Right kidney (tissue), 1 donor: ENCODE results near the gene KRT32.

ENCODE experiments used
- DNase-seq: peaks from one replicate; pipeline ENCODE4 v3.0.0-alpha.2; 2016

KRT32 gene

DNA sequence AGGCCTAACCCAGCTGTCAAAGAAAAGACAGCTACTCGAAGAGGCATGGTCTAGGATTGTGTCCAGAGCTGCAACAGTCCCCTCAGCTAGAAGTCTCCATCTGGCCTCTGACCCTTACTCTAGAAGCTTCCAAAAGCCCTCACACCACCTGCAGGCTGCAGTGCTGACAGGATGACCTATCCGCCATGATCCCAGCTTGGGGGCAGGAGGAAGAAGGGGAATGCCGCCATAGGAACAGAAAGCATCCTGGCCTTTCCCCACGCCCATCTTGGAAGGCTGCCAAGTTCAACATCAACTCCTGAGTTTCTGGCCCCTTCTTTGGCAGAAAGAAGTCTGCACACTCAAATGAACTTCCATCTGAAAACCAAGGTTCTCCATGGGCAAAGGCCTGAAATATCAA lies 25.6 kb upstream of the KRT32 start:
- no peak for DNase-seq

DNA sequence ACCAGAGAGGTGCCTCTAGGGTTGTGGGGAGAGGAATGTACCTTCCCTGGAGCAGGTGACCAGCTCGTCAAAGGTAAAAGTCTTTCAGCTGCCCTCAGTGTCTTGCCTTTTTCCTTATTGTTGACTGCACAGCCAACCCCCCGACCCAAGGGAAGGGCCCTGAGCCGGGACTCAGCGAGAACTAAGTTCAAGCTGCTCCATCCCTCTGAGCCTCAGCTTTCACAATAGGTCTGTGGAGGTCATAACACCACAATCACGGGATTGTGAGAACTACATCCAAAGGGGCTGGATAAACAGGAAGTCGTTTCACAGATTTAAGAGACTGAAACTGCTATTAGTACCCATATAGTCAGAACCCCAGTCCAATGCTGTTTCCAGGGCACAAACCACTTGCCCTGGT lies 25.2 kb upstream of the KRT32 start:
- DNase-seq = no peak

DNA sequence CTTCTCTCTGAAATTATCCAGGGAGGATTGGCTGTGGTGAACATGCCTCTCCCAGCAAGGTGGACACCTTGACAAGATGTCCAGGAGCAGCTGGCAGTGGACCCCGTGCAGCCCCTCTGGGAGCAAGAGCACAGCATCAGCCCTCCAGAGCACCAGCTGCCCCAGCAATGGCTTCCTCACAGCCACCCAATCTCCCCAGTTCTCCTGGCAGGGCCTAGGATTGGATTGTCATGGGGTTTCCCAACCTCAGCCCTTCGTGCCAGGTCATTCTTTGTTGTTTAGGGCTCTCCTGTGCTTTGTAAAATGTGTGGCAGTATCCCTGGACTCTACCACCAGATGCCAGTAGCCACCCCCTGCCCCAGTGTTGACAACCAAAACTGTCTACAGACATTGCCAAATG lies 24.3 kb upstream of the KRT32 start:
- DNase-seq = no peak

DNA sequence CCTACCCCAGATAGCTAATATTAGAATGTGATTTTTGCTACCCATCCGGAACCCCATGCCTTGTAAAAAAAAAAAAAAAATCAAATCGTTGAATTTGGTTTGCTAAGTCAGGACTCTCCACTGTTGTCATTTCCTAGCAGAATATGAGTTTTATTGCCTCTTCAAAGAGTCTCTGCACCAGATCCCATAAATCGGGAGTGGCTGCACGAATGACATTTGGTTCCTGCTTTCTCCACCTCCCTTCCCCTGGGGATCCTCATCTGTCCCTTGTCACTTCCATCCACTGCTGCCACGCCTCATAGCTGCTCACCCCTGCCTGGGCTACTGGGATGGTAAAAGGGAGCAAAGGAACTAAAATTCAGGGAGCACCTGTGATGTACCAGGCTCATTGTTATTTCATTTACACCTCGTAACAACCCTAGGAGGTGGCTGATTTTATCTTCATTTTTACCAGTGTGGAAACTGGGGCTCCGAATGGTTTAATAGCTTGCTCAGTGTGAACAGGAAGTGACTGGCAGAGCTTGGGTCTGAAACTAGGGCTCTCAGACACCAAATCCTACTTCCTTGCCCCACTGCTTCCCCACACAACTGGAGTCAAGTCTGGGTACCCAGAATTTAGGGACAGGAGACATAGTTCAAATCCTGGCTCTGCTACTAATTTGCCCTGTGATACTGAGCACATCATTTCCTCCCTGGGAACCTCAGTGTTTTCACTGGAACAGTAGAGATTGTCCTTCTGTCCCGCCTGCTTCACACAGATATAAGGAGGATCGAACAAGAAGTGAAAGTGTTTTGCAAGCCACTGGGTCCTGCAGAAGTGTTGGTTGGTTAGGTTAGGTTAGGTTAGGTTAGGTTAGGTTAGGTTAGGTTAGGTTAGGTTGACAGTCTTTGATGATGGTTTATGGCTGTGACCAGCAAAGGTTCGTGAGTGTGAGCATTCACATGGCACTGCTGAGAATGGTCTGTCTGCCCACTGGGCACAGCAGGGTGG lies 23.1 kb upstream of the KRT32 start:
- no peak for DNase-seq

DNA sequence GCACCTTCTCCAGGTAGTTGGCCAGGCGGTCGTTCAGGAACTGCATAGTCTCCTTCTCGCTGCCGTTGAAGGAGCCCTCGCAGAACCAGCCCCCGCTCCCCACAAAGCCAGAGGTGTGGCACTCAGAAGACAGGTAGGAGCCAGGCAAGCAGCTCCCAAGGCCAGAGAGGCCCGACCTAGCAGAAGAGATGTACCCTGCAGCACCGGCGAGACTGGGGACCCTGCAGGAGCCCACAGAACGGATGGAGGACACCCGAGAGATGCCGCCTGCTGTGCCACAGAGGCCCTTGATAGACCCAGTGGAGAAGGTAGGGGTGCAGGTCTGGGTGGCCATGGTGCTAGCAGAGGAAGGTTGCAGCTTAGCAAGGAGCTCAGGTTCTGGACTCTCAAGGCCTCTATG lies 22.3 kb upstream of the KRT32 start, which contains the start of gene KRT36:
TSS of gene KRT36 (minus strand) at position 380 of the 400 bp plus-strand sequence. CDS start at position 334, 46 bp downstream.
- DNase-seq = no peak

DNA sequence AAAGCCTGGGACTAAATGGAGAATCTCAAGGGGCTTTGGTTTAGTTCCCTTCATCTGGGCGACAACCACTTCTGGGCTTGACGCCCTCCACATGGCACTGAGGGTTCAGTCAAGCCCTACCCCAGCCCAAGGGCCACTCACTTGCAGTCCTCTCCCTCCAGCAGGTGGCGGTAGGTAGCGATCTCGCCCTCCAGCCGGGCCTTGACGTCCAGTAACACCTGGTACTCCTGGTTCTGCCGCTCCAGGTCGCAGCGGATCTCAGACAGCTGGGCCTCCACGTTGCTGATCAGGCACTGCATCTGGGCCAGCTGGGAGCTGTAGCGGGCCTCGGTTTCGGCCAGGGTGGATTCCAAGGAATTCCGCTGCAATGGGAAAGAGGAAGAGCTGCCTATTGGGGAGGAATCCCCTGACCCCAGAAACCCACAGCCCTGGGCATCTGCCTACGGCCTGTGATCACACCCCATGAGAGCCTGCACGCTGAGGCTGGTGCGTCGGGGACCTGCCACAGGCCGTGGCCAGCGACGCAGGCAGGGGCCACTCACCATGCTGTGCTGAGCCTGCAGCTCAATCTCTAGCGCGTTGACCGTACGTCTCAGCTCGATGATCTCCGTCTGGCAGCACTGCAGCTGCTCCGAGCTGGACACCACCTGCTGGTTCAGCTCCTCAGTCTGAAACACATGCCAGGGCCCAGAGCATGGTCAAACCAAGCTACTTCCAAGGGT lies 19.8 kb upstream of the KRT32 start:
- DNase-seq = no peak

DNA sequence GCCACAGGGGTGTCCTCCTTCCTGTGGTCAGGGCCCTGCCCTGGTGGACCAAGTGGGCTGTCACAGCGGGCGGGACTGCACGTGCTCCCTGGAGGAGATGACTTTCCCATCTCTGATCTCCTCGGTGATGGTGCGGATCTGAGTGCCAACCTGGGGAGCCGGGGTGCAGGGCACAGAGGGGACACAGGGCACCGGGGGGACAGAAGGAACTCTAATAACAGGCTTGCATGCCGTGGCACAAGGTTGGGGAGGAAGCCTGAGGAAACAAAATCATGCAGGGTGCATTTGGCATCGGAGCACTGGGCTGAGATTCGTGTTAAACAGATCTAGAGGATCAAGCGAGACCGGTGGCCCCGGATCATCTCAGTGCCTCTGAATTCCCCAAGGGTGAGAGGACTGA lies 19.1 kb upstream of the KRT32 start:
- no peak for DNase-seq

DNA sequence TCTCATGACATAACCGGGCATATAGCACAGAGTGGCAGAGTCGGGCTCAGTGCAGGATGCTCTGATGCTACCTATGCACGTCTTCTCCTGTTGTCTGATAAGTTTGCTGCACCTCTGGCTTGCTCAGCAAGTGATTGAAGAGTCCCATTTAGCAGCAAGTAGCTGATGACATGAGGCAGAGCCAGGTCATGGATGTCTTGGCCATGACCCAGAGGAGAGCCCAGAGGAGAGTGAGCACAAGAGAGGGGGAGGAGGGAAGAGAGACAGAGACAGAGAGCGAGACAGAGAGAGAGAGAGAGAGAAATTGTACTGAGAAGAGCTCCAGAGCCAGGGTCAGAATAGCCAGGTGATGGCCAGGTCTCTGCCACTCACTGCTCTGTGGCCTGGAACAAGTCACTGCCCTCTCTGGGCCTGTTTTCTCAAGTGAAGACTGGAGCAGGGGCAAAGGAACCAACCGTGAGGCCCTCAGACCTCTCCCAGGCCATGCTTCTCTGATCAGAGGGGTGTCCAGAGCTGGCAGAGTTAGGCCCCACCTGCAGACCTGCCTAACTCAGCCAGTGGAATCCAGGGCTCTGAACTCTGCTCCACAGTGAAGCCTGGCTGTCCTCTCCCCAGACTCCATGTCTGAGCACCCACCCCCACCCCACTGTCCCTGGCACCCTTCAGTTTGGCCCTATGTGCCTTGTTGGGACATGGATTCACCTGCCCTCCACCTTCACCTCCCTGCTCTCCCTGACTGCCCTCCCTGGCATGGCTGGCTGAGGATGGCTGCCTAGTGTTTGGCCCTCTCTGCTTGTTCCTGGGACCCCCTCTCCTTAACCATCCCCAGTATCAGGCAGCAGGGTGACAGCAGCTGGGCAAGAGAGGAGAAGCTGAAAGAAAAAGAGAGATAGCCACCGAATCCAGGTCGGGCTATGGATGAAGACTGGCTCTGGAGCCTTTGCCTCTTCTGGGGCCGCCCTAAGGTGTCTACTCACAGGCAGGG lies 18.0 kb upstream of the KRT32 start:
- DNase-seq = no peak

DNA sequence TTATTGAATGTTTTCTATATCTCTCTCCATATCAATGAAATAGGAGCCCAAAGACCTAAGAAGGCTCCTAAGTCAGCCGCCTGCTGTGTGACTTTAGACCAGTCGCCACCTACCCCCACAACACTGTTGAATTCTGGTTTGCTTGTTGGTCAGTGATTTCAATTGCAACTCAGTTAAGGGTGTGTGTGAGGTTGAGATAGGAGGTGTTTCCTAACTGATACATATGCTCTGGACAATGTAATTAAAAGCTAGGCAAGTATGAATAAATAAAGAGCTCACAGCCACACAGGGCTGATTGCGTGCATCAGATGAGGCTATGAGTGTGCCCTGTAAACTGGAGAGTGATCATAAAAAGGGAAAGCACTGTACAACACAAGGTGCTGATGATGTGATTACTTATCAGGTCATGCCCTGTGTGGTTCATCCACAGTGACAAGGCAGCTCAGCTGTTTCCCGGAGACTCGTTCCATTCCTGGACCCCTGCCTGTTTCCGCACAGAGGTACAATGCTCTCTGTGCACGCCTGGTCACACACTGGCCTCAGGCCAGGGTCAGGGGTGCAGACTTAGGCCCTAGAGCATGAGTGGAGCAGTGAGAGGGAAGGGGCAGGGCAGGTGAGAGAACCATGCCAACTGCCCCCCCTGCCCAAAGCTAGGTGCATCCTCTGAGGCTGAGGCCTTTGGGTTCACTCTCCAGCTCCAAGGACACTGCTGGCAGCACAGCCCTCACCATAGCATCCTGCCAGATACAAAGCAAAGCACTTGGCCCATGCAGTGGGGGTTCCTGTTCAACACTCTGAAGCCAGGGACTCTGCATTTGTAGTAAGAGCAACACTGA lies 17.0 kb upstream of the KRT32 start:
- DNase-seq = no peak

DNA sequence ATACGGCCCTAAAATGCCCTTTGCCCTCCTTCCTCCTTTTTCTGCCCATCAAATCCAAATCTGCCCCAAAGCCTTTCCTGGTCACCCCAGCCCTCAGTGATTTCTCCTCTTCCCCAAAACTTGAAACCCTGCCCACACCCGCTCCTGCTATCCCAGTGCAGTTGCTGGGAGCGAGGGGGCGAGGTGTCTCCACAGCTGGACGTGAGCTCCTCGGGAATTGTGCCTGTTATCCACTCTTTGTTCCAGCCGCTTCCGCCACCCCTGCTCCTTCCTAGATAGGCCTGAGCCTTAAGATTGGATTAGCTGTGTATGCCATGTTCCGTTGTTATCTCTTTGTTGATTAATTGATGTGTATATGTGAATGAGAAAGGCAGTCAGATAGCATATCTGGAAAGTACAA lies 16.3 kb upstream of the KRT32 start:
- no peak for DNase-seq

DNA sequence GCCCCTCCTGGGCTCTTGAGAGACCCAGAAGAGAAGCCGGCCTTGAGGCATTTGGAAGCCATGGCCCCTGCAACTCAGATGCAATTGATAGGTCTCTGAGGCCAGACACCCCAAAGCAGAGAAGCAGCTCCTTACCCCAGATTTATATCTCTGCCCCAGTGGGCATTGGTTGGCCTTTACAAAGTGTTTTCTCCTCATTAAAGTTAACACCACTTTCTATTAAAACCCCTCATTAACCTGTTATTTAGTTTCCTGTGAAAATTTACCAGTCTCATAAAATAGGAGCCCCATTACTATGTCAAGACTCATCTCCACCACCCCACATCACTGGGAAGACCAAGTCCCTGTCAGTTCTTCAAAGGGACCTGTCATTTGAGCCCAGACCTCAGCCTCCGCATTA lies 13.8 kb upstream of the KRT32 start, which contains the start of gene KRT35:
TSS of gene KRT35 (minus strand) at position 116 of the 400 bp plus-strand sequence. CDS start at position 62, 54 bp downstream.
- no peak for DNase-seq

DNA sequence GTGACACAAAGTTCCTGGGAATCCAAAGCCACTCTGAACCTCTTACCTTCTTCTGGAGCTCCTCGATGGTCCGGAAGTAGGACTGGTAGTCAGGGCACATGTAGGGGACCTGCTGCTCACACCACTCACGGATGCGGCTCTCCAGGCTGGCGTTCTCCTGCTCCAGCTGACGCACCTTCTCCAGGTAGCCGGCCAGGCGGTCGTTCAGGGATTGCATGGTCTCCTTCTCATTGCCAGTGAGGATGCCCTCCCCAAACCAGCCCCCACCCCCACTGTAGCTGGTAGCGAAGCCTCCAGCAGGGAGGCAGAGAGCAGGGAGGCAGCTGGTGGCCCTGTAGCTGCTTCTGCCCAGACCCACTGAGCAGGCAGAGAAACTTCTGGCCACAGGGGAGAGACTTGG lies 13.4 kb upstream of the KRT32 start:
- no peak for DNase-seq

DNA sequence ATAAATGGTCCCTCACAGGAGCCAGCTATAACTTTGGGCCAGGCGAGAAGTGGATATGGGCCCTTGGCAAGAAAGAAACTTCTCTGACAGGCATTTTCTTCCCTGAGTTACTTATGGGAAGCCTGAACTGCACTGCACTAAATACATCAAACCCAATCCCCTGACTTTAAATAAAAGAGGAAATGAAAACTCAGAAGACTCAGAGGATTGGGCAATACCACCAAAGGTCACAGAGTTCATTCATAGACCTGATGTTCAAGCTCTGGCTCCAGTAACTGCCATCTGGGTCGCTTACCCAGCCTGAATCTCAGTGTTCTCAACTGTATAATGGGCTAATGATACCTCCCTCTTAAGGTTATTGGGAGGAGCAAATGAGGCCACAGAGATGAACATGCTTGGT lies 12.9 kb upstream of the KRT32 start:
- no peak for DNase-seq

DNA sequence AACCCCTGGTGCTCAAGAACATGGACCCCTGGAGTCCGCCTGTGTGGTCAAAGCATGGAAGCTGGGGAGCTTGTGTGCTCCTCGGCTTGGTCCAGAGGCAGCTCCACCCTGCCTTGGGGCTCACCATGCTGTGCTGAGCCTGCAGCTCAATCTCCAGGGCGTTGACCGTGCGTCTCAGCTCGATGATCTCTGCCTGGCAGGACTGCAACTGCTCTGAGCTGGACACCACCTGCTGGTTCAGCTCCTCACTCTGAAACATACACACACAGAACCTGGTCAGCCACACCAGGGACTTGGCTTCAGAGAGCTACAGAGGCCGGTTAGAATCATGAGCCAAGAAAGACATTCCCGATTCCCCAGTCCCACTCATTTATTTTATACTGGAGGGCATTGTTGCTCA lies 11.1 kb upstream of the KRT32 start:
- no peak for DNase-seq

DNA sequence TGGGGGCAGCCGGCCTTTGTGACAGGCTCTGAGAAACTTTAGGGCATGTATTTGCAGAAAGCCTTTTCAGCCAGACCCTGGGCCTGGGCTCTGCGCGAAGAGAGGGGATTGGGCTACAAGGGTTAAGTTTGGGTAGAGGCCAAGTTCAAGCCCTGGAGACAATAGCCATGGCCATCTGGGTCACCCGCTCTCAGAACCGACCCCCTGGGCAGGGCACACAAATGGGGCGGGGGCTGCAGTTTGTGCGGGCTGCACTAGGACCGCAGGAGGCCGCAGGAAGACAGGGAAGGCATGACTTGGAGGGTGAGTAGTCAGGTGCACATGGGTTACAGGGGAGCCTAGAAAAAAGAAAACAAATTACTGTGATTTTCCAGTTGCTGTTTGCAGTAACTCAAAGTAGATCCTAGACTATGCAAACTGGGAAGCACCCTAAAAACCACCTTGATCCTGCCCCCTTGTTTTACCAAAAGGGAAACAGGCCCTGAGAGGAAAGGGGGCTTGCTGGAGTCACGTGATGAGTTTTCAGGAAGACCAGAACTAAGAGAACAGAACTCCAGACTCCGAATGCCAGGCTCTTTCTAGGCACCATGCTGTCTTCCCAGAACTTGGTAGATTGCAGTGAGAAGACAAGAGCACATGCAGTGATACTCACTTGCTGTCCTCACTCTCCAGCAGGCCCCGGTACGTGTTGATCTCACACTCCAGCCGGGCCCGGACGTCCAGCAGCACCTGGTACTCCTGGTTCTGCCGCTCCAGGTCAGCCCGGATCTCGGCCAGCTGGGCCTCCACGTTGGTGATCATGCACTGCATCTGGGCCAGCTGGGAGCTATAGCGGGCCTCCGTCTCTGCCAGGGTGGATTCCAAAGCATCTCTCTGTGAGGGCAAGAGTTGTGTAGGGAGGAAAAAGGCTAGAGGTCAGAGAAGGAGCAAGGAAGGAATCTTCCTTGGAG lies 10.0 kb upstream of the KRT32 start:
- DNase-seq = no peak

DNA sequence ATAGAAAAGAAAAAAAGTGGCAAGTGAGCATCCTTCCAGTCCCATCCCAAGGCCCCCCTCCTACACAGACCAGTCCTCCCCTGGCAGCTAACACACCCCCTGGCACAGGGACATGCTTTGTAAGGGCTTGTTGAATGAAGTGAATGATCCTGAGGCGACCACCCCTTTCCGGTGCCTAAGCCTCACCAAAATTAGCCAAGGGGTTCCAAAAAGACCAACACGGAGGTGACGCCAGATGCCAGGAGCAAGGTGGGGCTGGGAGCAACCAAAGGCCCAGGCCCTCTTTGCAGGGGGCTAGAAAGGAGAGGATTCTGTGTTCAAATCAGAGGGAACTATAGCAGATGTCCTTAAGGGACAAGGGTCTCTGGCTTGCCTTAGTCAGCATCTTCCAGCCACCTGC lies 8.2 kb upstream of the KRT32 start:
- no peak for DNase-seq

DNA sequence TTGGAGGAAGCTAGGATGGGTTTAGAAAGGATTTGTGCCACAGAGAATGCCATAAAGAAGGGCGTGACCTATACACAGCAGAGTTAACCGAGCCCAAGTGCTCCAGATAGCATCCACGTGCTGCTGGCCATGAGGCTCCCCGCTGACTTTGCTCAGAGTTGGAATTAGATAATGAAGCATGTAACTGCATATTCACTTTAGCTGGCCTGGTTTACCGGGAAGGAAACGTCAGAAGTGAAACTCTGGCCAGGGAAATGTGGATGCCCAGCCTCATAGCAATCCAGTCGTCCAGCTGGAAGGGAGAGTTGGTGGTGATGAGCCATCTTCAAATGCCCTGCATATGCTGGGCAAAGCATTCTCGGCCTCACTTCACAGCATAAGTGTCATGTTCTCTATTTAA lies 7.7 kb upstream of the KRT32 start:
- no peak for DNase-seq

DNA sequence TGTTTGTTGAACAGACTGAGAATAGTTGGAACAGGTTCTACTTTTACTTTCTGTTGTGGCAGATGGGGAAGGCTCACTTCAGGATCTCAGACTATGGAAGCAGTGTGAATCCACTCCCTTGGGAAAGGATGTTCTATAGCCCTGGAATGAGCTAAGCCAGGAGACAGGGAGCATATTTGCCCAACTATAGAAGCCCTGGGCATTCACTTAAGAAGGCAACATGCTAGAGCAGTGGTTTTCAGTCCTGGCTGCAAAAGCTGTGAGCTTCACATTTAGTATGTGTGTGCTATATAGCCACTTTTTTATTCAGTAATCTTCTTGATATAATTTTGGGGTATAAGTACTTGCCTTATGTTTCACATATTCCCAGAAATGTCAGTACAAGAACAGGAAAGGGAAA lies 1.2 kb upstream of the KRT32 start:
- DNase-seq = no peak

DNA sequence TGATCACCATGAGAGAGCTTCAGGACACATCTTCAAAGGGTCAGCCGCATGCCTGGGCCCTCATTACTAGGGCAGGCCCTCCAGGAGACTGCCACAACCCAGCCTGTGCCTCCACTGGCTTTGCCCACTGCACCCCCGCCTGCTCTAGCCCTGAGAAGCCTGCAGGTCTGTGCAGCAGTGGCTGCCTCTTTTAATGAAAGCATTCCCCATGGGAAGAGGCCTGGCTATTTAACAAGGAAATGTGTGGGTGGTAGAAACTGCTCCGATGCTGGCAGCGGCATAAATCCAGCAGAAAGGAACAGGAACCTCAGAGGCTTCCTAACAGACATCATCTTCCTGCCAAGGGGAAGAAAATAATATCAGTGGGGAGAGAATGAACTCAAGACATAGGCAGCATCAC lies 375 bp upstream of the KRT32 start:
- no peak for DNase-seq

DNA sequence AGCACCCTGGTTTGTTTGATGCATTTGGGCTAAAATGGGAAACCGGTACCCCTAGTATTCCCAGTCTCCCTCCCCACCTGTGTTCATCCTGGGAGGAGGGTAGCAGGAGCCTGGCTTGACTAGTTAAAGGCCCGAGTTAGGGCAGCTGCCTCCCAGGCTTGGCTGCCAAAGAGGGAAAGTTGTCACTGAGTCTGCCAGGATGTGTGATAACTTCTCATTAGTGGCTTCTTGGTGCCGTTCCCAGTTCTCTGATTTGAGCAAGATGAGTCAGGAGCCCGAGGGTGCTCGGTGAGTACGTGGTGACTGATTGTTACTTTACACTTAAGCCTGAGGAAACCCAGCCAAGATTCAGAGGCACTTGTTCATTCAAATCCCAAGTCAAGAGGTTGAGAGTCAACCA lies 2.5 kb downstream of the KRT32 start:
- no peak for DNase-seq
